Measurements from ENCODE around the gene CCZ1. TPM values are rescaled to one million over a fixed set of nuclear protein-coding genes. Genes with fewer than 3 reads are reported as not detected.
"Not testable (repeated sequence)": the region's sequence is repeated elsewhere in the genome, so short reads cannot be mapped to it uniquely, and the experiment has no call there.

Gene CCZ1
- total RNA-seq, 1 experiment from 2014 or later, result 81.7 TPM

- H3K9me3 ChIP-seq (ENCODE audit: insufficient read depth, low read depth); H3F3A ChIP-seq (ENCODE audit: insufficient read depth, low read depth); POLR2A ChIA-PET (ENCODE audit: unreplicated experiment); H3K4me3 ChIP-seq; BruUV-seq (replicated peaks); H4K20me1 ChIP-seq (ENCODE audit: insufficient read depth); H3K4me2 ChIP-seq; H2AFZ ChIP-seq; H3K4me1 ChIP-seq (replicated peaks; ENCODE audit: insufficient read depth); intact Hi-C loops (cut with micrococcal nuclease; ENCODE audit: unreplicated experiment); H3K27me3 ChIP-seq (ENCODE audit: insufficient read depth, low read depth); H3K79me2 ChIP-seq (ENCODE audit: low read depth); CTCF ChIA-PET; H3K9me2 ChIP-seq (ENCODE audit: insufficient read depth); H3K27ac ChIP-seq; H3K36me3 ChIP-seq (ENCODE audit: low read depth): not testable (repeated sequence)
- peak in 1 of 2 experiments; percentile 9 for DNase-seq
Measured at GRCh38 chr7:5931905-5932644, 33.5 kb downstream of the CCZ1 start.

GRCh38 chr7:5934945-5935450, 36.5 kb downstream of the CCZ1 start:
- H3K27ac ChIP-seq; H3K36me3 ChIP-seq (ENCODE audit: low read depth); H2AFZ ChIP-seq; H3K27me3 ChIP-seq (ENCODE audit: insufficient read depth, low read depth); H3K4me3 ChIP-seq; CTCF ChIA-PET; H3K9me3 ChIP-seq (ENCODE audit: insufficient read depth, low read depth); H3K9me2 ChIP-seq (ENCODE audit: insufficient read depth); POLR2A ChIA-PET (ENCODE audit: unreplicated experiment); DNase-seq; BruUV-seq (replicated peaks); intact Hi-C loops (cut with micrococcal nuclease; ENCODE audit: unreplicated experiment); H4K20me1 ChIP-seq (ENCODE audit: insufficient read depth); H3K79me2 ChIP-seq (ENCODE audit: low read depth); H3F3A ChIP-seq (ENCODE audit: insufficient read depth, low read depth); H3K4me2 ChIP-seq; H3K4me1 ChIP-seq (replicated peaks; ENCODE audit: insufficient read depth): not testable (repeated sequence)

DNA sequence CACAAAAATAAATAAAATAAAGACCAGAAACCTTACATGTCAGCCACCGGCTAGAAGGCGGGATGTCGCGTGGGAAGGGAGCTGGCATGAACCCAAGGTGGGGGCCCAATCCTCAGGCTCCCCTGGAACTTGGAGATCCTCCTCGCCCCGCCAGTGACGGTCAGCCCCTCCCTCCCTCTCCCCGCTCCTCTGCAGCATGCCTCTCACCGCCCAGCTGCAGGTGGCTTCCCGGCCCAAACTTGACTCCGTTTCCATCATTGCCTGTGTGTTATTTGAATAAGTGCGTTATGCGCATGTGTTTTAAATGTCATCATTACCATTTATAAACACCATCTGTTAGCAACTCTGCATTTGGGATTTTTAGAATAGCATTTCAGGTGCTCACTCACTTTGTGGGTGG, 64.7 kb downstream of the CCZ1 start:
- POLR2A ChIA-PET (ENCODE audit: unreplicated experiment); H2AFZ ChIP-seq; H3K79me2 ChIP-seq (ENCODE audit: low read depth); BruUV-seq (replicated peaks); H3K27ac ChIP-seq; H3K9me2 ChIP-seq (ENCODE audit: insufficient read depth); CTCF ChIA-PET; H3K9me3 ChIP-seq (ENCODE audit: insufficient read depth, low read depth); H3K4me3 ChIP-seq; H4K20me1 ChIP-seq (ENCODE audit: insufficient read depth); H3F3A ChIP-seq (ENCODE audit: insufficient read depth, low read depth); H3K36me3 ChIP-seq (ENCODE audit: low read depth); H3K27me3 ChIP-seq (ENCODE audit: insufficient read depth, low read depth); H3K4me2 ChIP-seq; DNase-seq; intact Hi-C loops (cut with micrococcal nuclease; ENCODE audit: unreplicated experiment); H3K4me1 ChIP-seq (replicated peaks; ENCODE audit: insufficient read depth): not testable (repeated sequence)

- H3F3A ChIP-seq (ENCODE audit: insufficient read depth, low read depth); H3K4me1 ChIP-seq (replicated peaks; ENCODE audit: insufficient read depth); H2AFZ ChIP-seq; H3K79me2 ChIP-seq (ENCODE audit: low read depth); H3K9me2 ChIP-seq (ENCODE audit: insufficient read depth); H3K36me3 ChIP-seq (ENCODE audit: low read depth); H3K4me2 ChIP-seq; H3K4me3 ChIP-seq; CTCF ChIA-PET; H3K27me3 ChIP-seq (ENCODE audit: insufficient read depth, low read depth); H3K9me3 ChIP-seq (ENCODE audit: insufficient read depth, low read depth); DNase-seq; intact Hi-C loops (cut with micrococcal nuclease; ENCODE audit: unreplicated experiment); POLR2A ChIA-PET (ENCODE audit: unreplicated experiment); H4K20me1 ChIP-seq (ENCODE audit: insufficient read depth); H3K27ac ChIP-seq; BruUV-seq (replicated peaks): not testable (repeated sequence)
Measured at GRCh38 chr7:5963810-5964209, 65.3 kb downstream of the CCZ1 start.

- H3K4me1 ChIP-seq (replicated peaks; ENCODE audit: insufficient read depth); POLR2A ChIA-PET (ENCODE audit: unreplicated experiment); H3K4me2 ChIP-seq; H3K27ac ChIP-seq; H2AFZ ChIP-seq; CTCF ChIA-PET; H3F3A ChIP-seq (ENCODE audit: insufficient read depth, low read depth); intact Hi-C loops (cut with micrococcal nuclease; ENCODE audit: unreplicated experiment); H3K9me2 ChIP-seq (ENCODE audit: insufficient read depth); DNase-seq; H3K36me3 ChIP-seq (ENCODE audit: low read depth); H3K27me3 ChIP-seq (ENCODE audit: insufficient read depth, low read depth); H4K20me1 ChIP-seq (ENCODE audit: insufficient read depth); H3K9me3 ChIP-seq (ENCODE audit: insufficient read depth, low read depth); H3K79me2 ChIP-seq (ENCODE audit: low read depth); BruUV-seq (replicated peaks); H3K4me3 ChIP-seq: not testable (repeated sequence)
Measured at GRCh38 chr7:5970347-5970911, 71.9 kb downstream of the CCZ1 start, which contains the start of gene RSPH10B. RSPH10B (minus strand) TSS chr7:5970689; CDS start chr7:5967116, 3,573 bp downstream.

DNA sequence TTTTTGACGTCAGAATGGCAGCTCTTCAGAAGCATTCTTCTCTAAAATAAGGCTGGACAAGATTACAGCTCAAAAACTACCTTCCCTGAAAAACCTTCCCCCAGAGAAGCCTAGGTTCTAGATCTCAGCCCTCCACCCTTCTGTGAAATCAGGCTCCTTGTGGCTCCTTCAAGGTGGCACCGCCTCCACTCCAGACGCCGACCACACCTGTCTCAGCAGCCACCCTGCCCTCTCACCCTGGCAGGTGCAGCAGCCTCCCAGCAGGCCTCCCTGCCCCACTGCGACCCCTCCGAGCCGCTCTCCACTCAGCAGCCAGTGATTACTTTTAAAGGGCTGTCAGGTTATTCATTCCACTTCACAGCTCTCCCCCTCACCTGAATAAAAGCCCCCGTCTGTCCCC, 75.0 kb downstream of the CCZ1 start:
- H3K9me2 ChIP-seq (ENCODE audit: insufficient read depth); H2AFZ ChIP-seq; intact Hi-C loops (cut with micrococcal nuclease; ENCODE audit: unreplicated experiment); H3K4me1 ChIP-seq (replicated peaks; ENCODE audit: insufficient read depth); POLR2A ChIA-PET (ENCODE audit: unreplicated experiment); H3K36me3 ChIP-seq (ENCODE audit: low read depth); H3K4me3 ChIP-seq; H3K9me3 ChIP-seq (ENCODE audit: insufficient read depth, low read depth); H3K4me2 ChIP-seq; DNase-seq; CTCF ChIA-PET; H3K27me3 ChIP-seq (ENCODE audit: insufficient read depth, low read depth); BruUV-seq (replicated peaks); H3F3A ChIP-seq (ENCODE audit: insufficient read depth, low read depth); H3K79me2 ChIP-seq (ENCODE audit: low read depth); H3K27ac ChIP-seq; H4K20me1 ChIP-seq (ENCODE audit: insufficient read depth): not testable (repeated sequence)

All from PC-9 (cell line).